Gastrocnemius medialis (tissue), 4 donors: ENCODE results near the gene GPR173.

Experiments
- POLR2A ChIP-seq, 2 donors: fragments of 450-650 bp; IDR thresholded peaks; one replicate each; pipeline ENCODE4 v1.6.1; 2017; ENCODE audit warnings: antibody characterized with exemption in 2 of 2, mild to moderate bottlenecking in 2 of 2, moderate library complexity in 2 of 2
- TF ChIP-seq, protein P1 (sequence below), 5 experiments: fragments of 450-650 bp in 3 of 5; fragments of 200-600 bp in 2 of 5; sonication (generic) in 2 of 5; IDR thresholded peaks in 4 of 5; conservative IDR thresholded peaks in 1 of 5; 1 replicate in 4 of 5; 2 replicates in 1 of 5; pipeline ENCODE4 v1.5.1; 2016 to 2019; ENCODE audit warnings: antibody characterized with exemption in 5 of 5, mild to moderate bottlenecking in 3 of 5, moderate library complexity in 3 of 5

DNA sequence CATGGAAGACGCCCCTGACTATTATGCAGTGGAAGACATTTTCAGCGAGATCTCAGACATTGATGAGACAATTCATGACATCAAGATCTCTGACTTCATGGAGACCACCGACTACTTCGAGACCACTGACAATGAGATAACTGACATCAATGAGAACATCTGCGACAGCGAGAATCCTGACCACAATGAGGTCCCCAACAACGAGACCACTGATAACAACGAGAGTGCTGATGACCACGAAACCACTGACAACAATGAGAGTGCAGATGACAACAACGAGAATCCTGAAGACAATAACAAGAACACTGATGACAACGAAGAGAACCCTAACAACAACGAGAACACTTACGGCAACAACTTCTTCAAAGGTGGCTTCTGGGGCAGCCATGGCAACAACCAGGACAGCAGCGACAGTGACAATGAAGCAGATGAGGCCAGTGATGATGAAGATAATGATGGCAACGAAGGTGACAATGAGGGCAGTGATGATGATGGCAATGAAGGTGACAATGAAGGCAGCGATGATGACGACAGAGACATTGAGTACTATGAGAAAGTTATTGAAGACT, 37.2 kb downstream of the GPR173 start:
- TF ChIP-seq, protein P1, sequence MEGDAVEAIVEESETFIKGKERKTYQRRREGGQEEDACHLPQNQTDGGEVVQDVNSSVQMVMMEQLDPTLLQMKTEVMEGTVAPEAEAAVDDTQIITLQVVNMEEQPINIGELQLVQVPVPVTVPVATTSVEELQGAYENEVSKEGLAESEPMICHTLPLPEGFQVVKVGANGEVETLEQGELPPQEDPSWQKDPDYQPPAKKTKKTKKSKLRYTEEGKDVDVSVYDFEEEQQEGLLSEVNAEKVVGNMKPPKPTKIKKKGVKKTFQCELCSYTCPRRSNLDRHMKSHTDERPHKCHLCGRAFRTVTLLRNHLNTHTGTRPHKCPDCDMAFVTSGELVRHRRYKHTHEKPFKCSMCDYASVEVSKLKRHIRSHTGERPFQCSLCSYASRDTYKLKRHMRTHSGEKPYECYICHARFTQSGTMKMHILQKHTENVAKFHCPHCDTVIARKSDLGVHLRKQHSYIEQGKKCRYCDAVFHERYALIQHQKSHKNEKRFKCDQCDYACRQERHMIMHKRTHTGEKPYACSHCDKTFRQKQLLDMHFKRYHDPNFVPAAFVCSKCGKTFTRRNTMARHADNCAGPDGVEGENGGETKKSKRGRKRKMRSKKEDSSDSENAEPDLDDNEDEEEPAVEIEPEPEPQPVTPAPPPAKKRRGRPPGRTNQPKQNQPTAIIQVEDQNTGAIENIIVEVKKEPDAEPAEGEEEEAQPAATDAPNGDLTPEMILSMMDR (IDR thresholded peaks at IDR 0.05 in 4 of 5, conservative IDR thresholded peaks at IDR 0.05 in 1 of 5) = no peak
- no peak for TF ChIP-seq POLR2A (IDR thresholded peaks at IDR 0.05)
